ENCODE data around the gene TRIM48.
"Not testable (repeated sequence)": the region's sequence is repeated elsewhere in the genome, so short reads cannot be mapped to it uniquely, and the experiment has no call there.

TRIM48 gene, protein sequence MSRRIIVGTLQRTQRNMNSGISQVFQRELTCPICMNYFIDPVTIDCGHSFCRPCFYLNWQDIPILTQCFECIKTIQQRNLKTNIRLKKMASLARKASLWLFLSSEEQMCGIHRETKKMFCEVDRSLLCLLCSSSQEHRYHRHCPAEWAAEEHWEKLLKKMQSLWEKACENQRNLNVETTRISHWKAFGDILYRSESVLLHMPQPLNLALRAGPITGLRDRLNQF
- 0 reads per million in 3 donors for total RNA-seq

DNA sequence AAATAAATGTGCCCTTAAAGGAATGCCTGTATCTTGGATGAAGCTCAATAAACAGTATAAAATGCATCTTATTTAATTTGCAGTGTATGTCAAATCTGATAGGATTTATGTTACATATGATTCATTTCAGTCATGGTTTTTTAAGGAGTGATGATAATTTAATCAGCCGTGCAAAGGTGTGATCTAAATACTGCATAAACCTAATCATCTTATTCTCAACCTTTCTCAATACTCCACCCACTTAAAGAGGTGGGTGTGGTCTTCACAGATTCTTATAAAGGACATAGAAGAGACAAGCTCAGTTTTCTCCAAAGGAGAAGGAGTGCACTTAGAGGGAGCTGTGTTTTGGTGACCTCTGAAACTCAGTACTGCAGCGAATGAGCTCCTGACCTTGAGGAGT lies at the start of gene TRIM48:
TSS of gene TRIM48 (plus strand) at position 301 of the 400 bp plus-strand sequence. CDS start 113 bp downstream, outside the sequence.
- DNase-seq; H3K36me3 ChIP-seq (ENCODE audit: control insufficient read depth, insufficient read depth, low read length); H3K27me3 ChIP-seq (replicated peaks; ENCODE audit: control insufficient read depth, insufficient read depth, low read length, poor library complexity, severe bottlenecking); H3K9me3 ChIP-seq (ENCODE audit: control insufficient read depth, low read length); H3K4me3 ChIP-seq (ENCODE audit: insufficient read depth, low read depth, low read length, poor library complexity, severe bottlenecking); H3K4me1 ChIP-seq (ENCODE audit: control insufficient read depth, insufficient read depth, low read length, poor library complexity, severe bottlenecking); H3K27ac ChIP-seq (ENCODE audit: insufficient read depth, low read length, poor library complexity, severe bottlenecking): not testable (repeated sequence)

DNA sequence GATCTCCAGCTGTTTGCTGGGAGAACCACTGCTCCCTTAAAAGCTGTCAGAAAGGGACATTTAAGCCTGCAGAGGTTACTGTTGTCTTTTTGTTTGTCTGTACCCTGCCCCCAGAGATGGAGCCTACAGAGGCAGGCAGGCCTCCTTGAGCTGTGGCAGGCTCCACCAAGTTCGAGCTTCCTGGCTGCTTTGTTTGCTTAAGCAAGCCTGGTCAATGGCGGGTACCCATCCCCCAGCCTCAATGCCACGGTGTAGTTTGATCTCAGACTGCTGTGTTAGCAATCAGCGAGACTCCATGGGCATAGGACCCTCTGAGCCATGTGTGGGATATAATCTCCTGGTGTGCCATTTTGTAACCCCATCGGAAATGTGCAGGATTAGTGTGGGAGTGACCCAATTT lies 23.6 kb upstream of the TRIM48 start:
- H3K27me3 ChIP-seq (replicated peaks; ENCODE audit: control insufficient read depth, insufficient read depth, low read length, poor library complexity, severe bottlenecking); H3K27ac ChIP-seq (ENCODE audit: insufficient read depth, low read length, poor library complexity, severe bottlenecking); DNase-seq: not testable (repeated sequence)

DNA sequence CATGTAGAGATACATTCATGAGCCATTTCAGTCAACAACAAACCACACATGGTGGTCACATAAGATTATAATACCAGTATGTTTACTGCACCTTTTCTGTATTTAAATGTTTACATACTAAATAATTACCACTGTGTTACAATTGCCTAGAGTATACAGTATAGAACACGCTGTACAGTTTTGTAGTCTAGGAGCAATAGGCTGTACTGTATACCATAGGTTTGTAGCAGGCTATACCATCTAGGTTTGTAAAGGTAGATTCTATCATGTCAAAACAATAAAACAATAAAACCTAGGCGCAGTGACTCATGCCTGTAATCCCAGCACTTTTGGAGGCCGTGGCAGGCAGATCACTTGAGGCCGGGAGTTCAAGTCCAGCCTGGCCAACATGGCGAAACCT lies 1.1 kb downstream of the TRIM48 start:
- Histone ChIP-seq H3K27me3 (replicated peaks; ENCODE audit: control insufficient read depth, insufficient read depth, low read length, poor library complexity, severe bottlenecking) (no peaks in the 10 kb centered on the region), H3K27ac (ENCODE audit: insufficient read depth, low read length, poor library complexity, severe bottlenecking) (no peak overlapping the region), H3K36me3 (ENCODE audit: control insufficient read depth, insufficient read depth, low read length) (no peaks in the 10 kb centered on the region), H3K9me3 (ENCODE audit: control insufficient read depth, low read length) (no peaks in the 10 kb centered on the region), H3K4me1 (ENCODE audit: control insufficient read depth, insufficient read depth, low read length, poor library complexity, severe bottlenecking) (no peaks in the 10 kb centered on the region), H3K4me3 (ENCODE audit: insufficient read depth, low read depth, low read length, poor library complexity, severe bottlenecking) (no peak overlapping the region)
- no peak for DNase-seq

More for the DNA sequence above, 23.6 kb upstream of the TRIM48 start:
- H3K4me1 ChIP-seq (ENCODE audit: control insufficient read depth, insufficient read depth, low read length, poor library complexity, severe bottlenecking); H3K9me3 ChIP-seq (ENCODE audit: control insufficient read depth, low read length); H3K36me3 ChIP-seq (ENCODE audit: control insufficient read depth, insufficient read depth, low read length); H3K4me3 ChIP-seq (ENCODE audit: insufficient read depth, low read depth, low read length, poor library complexity, severe bottlenecking): not testable (repeated sequence)

Data from effector memory CD4-positive, alpha-beta T cell (primary cell).